NCI-H2081 (cell line): ENCODE results near the gene NBEA.

Experiments
- DNase-seq, 2 experiments: peaks; one replicate each; lab custom pipeline; 2025; lab: John Stamatoyannopoulos, UW

The NBEA gene

GRCh38 chr13:35179494-35179893, 237.4 kb downstream of the NBEA start:
- no peak for DNase-seq

GRCh38 chr13:35179920-35180663, 238.0 kb downstream of the NBEA start:
- no peak for DNase-seq

- DNase-seq = no peak
Observed at GRCh38 chr13:35190241-35190640, 248.2 kb downstream of the NBEA start.

GRCh38 chr13:35191883-35192282, 249.8 kb downstream of the NBEA start:
- DNase-seq = no peak

- DNase-seq = peak in 1 of 2 experiments; percentile 39
Observed at GRCh38 chr13:35198613-35199200, 256.6 kb downstream of the NBEA start.

GRCh38 chr13:35208587-35208986, 266.5 kb downstream of the NBEA start:
- DNase-seq = no peak

GRCh38 chr13:35210261-35210660, 268.2 kb downstream of the NBEA start:
- no peak for DNase-seq

GRCh38 chr13:35211949-35212348, 269.9 kb downstream of the NBEA start:
- no peak for DNase-seq

GRCh38 chr13:35213911-35214310, 271.8 kb downstream of the NBEA start:
- no peak for DNase-seq

GRCh38 chr13:35216131-35216530, 274.1 kb downstream of the NBEA start:
- no peak for DNase-seq

GRCh38 chr13:35219021-35219420, 277.0 kb downstream of the NBEA start:
- no peak for DNase-seq

- no peak for DNase-seq
Observed at GRCh38 chr13:35225159-35225558, 283.1 kb downstream of the NBEA start.

- DNase-seq = no peak
Observed at GRCh38 chr13:35225582-35225981, 283.5 kb downstream of the NBEA start.

- DNase-seq = no peak
Observed at GRCh38 chr13:35228536-35228935, 286.5 kb downstream of the NBEA start.

GRCh38 chr13:35231426-35231825, 289.4 kb downstream of the NBEA start:
- no peak for DNase-seq

- no peak for DNase-seq
Observed at GRCh38 chr13:35238274-35238673, 296.2 kb downstream of the NBEA start.

- DNase-seq = no peak
Observed at GRCh38 chr13:35252536-35253205, 310.6 kb downstream of the NBEA start.

- DNase-seq = no peak
Observed at GRCh38 chr13:35255241-35255640, 313.2 kb downstream of the NBEA start.

GRCh38 chr13:35256459-35257148, 314.5 kb downstream of the NBEA start:
- DNase-seq = no peak

- no peak for DNase-seq
Observed at GRCh38 chr13:35260316-35260715, 318.2 kb downstream of the NBEA start.

- DNase-seq = no peak
Observed at GRCh38 chr13:35266412-35266811, 324.3 kb downstream of the NBEA start.

- DNase-seq = no peak
Observed at GRCh38 chr13:35278917-35279316, 336.8 kb downstream of the NBEA start.

GRCh38 chr13:35279500-35279899, 337.4 kb downstream of the NBEA start:
- no peak for DNase-seq
